K562 (cell line): ENCODE results near the gene FITM1. TPM values are rescaled to one million over a fixed set of nuclear protein-coding genes. Genes with fewer than 3 reads are reported as not detected.

ENCODE experiments used
- ATAC-seq: fragments of 200-7000 bp; cut with Tn5 transposase; 3 replicates; pipeline ENCODE4 v1.9.1; 2020; ENCODE audit warnings: moderate library complexity
- BruUV-seq: library from RNA; stranded (reverse); fragments of 400-500 nt; replicated peaks from 2 replicates; lab custom pipeline; 2021; lab: Mats Ljungman, UMichigan
- CTCF ChIA-PET: fragments of 300-600 bp; formaldehyde crosslinking; extraction: SDS; loops from one replicate; lab custom pipeline; 2021; ENCODE audit warnings: low intra/inter-chr PET ratio; lab: Yijun Ruan, JAX
- POLR2A ChIA-PET: fragments of 300-600, 350-650 bp; sonication (Branson Sonifier 250); formaldehyde crosslinking; extraction: SDS; loops from one replicate; lab custom pipeline; 2021; ENCODE audit warnings: antibody characterized with exemption, inconsistent platforms; lab: Yijun Ruan, JAX
- DNase-seq, 4 experiments: peaks; one replicate each; pipeline versions ENCODE4 v3.0.0 to v3.0.0-alpha.2; 2011 to 2018; ENCODE audit warnings: low spot score in 3 of 4, mixed read lengths in 3 of 4; ENCODE audit errors: extremely low read depth in 1 of 4
- FAIRE-seq: peaks from 2 replicates; lab custom pipeline; 2011; peaks lifted over from hg19 to GRCh38; lab: Jason Lieb, UNC
- H2AFZ ChIP-seq: 2 replicates; pipeline ENCODE4 v1.6.0; 2011; ENCODE audit warnings: low read depth, low read length, control low read depth, inconsistent platforms
- H3K27ac ChIP-seq: fragments of 200-600 bp; 3 replicates; pipeline ENCODE4 v1.8.0; 2011; ENCODE audit warnings: low read depth, mild to moderate bottlenecking, control low read depth, inconsistent platforms, low read length, moderate library complexity, mixed read lengths; ENCODE audit errors: extremely low read depth
- H3K27me3 ChIP-seq, 2 experiments: fragments of 300-600 bp in 1 of 2; 2 replicates in 1 of 2; 3 replicates in 1 of 2; pipeline versions ENCODE4 v1.6.0 to v1.8.0; 2011; ENCODE audit warnings: inconsistent platforms in 2 of 2, low read length in 2 of 2, mild to moderate bottlenecking in 1 of 2, mixed read lengths in 1 of 2, moderate library complexity in 1 of 2; ENCODE audit not compliant: control insufficient read depth in 2 of 2, insufficient read depth in 2 of 2
- H3K36me3 ChIP-seq: fragments of 300-600 bp; 3 replicates; pipeline ENCODE4 v1.8.0; 2011; ENCODE audit warnings: mild to moderate bottlenecking, low read length, inconsistent platforms; ENCODE audit not compliant: control insufficient read depth, insufficient read depth
- H3K4me1 ChIP-seq, 2 experiments: fragments of 200-600 bp in 1 of 2; replicated peaks in 1 of 2; 2 replicates in 1 of 2; 3 replicates in 1 of 2; pipeline versions ENCODE4 v1.5.1 to v1.8.0; 2011; ENCODE audit warnings: inconsistent platforms in 2 of 2, low read length in 2 of 2, mild to moderate bottlenecking in 1 of 2, mixed read lengths in 1 of 2, moderate library complexity in 1 of 2; ENCODE audit not compliant: control insufficient read depth in 2 of 2, insufficient read depth in 2 of 2
- H3K4me2 ChIP-seq: 2 replicates; pipeline ENCODE4 v1.6.1; 2011; ENCODE audit warnings: low read length, control low read depth, inconsistent platforms, mixed read lengths; ENCODE audit not compliant: insufficient read depth
- H3K4me3 ChIP-seq: fragments of 200-600 bp; sonication (generic), shearing (Covaris generic); 2 replicates; pipeline ENCODE4 v1.5.1; 2016; ENCODE audit warnings: control low read depth, inconsistent platforms
- H3K79me2 ChIP-seq: fragments of 200-600 bp; 3 replicates; pipeline ENCODE4 v1.8.0; 2011; ENCODE audit warnings: low read length, inconsistent platforms; ENCODE audit not compliant: control insufficient read depth, insufficient read depth
- H3K9ac ChIP-seq, 2 experiments: 2 replicates each; pipeline versions ENCODE4 v1.6.0 to v1.6.1; 2011; ENCODE audit warnings: low read depth in 2 of 2, low read length in 2 of 2, control low read depth in 1 of 2, inconsistent platforms in 1 of 2, mild to moderate bottlenecking in 1 of 2, mixed read lengths in 1 of 2; ENCODE audit not compliant: insufficient read depth in 1 of 2
- H3K9me1 ChIP-seq: one replicate; pipeline ENCODE4 v1.6.0; 2011; ENCODE audit warnings: inconsistent platforms, mild to moderate bottlenecking, low read length, moderate library complexity; ENCODE audit not compliant: control insufficient read depth, insufficient read depth
- H3K9me3 ChIP-seq: replicated peaks from 2 replicates; pipeline ENCODE4 v1.5.1; 2011; ENCODE audit warnings: low read depth, low read length, inconsistent platforms; ENCODE audit not compliant: control insufficient read depth, insufficient read depth
- H4K20me1 ChIP-seq: replicated peaks from 2 replicates; pipeline ENCODE4 v1.6.1; 2011; ENCODE audit warnings: low read length, inconsistent platforms, mixed read lengths; ENCODE audit not compliant: control insufficient read depth, insufficient read depth
- BRF2 ChIP-seq: IDR thresholded peaks from 3 replicates; pipeline ENCODE4 v1.6.1; 2011; ENCODE audit warnings: borderline replicate concordance, mild to moderate bottlenecking; ENCODE audit not compliant: insufficient read length, insufficient read depth
- CBX8 ChIP-seq: fragments of 200-600 bp; sonication (generic); IDR thresholded peaks from 2 replicates; pipeline ENCODE4 v1.6.1; 2012; ENCODE audit warnings: borderline replicate concordance, mixed run types, low read depth, mild to moderate bottlenecking, moderate library complexity, mixed read lengths, low read length, control low read depth, inconsistent platforms; ENCODE audit not compliant: poor library complexity, severe bottlenecking; ENCODE audit errors: extremely low read depth
- CREB5 ChIP-seq: fragments of 250-450 bp; sonication (Bioruptor Pico); IDR thresholded peaks from 2 replicates; pipeline ENCODE4 v1.5.0; 2020; ENCODE audit warnings: mild to moderate bottlenecking
- CTCFL ChIP-seq: IDR thresholded peaks from 2 replicates; pipeline ENCODE4 v1.6.1; 2011; ENCODE audit warnings: borderline replicate concordance, low read depth, mild to moderate bottlenecking, moderate library complexity, low read length; ENCODE audit not compliant: insufficient read depth, poor library complexity, severe bottlenecking
- DNMT1 ChIP-seq: fragments of 450-650 bp; IDR thresholded peaks from 2 replicates; pipeline ENCODE4 v1.6.1; 2016; ENCODE audit warnings: antibody characterized with exemption, mild to moderate bottlenecking
- GATAD2B ChIP-seq: fragments of 450-650 bp; IDR thresholded peaks from 2 replicates; pipeline ENCODE4 v1.6.1; 2017; ENCODE audit warnings: mild to moderate bottlenecking, borderline replicate concordance
- HDAC6 ChIP-seq: IDR thresholded peaks from 2 replicates; pipeline ENCODE4 v1.6.1; 2012; ENCODE audit warnings: low read depth, mild to moderate bottlenecking, control low read depth, inconsistent platforms, low read length, moderate library complexity
- ILK ChIP-seq: fragments of 450-650 bp; IDR thresholded peaks from 2 replicates; pipeline ENCODE4 v1.6.1; 2016; ENCODE audit warnings: missing genetic modification characterization, low read depth, mild to moderate bottlenecking, missing compliant biosample characterization, moderate library complexity, borderline replicate concordance
- NCOA6 ChIP-seq: fragments of 450-650 bp; IDR thresholded peaks from 2 replicates; pipeline ENCODE4 v1.6.1; 2017; ENCODE audit warnings: mild to moderate bottlenecking
- TAF15 ChIP-seq: fragments of 200-400 bp; formaldehyde crosslinking; IDR thresholded peaks from 2 replicates; pipeline ENCODE4 v1.6.1; 2017; ENCODE audit warnings: mild to moderate bottlenecking, low read depth, low read length, moderate library complexity
- ZFX ChIP-seq: sonication (generic); formaldehyde crosslinking; IDR thresholded peaks from 2 replicates; pipeline ENCODE4 v1.8.0; 2022; ENCODE audit warnings: mild to moderate bottlenecking, missing genetic modification reagents, moderate library complexity
- ZKSCAN1 ChIP-seq: fragments of 150-350 bp; IDR thresholded peaks from 2 replicates; pipeline ENCODE4 v1.6.1; 2016; ENCODE audit warnings: low read depth, low read length
- WGBS: fragments of 100-300 bp; shearing (Covaris generic); methylation state at CpG from one replicate; pipeline ENCODE4 v1.1.6; 2016; ENCODE audit warnings: low coverage, mixed read lengths; ENCODE audit not compliant: insufficient coverage; ENCODE audit errors: missing lambda C conversion rate; 5-methylcytosine and 5-hydroxymethylcytosine counted together
- in situ Hi-C: fragments of 300-500 bp; cut with MboI; formaldehyde crosslinking; loops from 4 replicates; pipeline ENCODE4 v1.15.0; 2018; ENCODE audit warnings: inconsistent platforms, mixed read lengths
- intact Hi-C: fragments of 100-400 bp; cut with micrococcal nuclease; formaldehyde crosslinking; loops from 2 replicates; pipeline ENCODE4 v1.14.2; 2022
- polyA plus RNA-seq, 8 experiments: library from polyadenylated mRNA; depleted of rRNA in 4 of 8; stranded (reverse) in 5 of 8; unstranded in 3 of 8; fragments of >200 nt; fragmentation: Nextera tagmentation in 2 of 8; fragmentation: Illumina TruSeq in 1 of 8; extraction: Ambion mirVana in 2 of 8; extraction: Trizol in 1 of 8; gene quantifications; 2 replicates each; pipeline versions ENCODE4 v1.2.1 to v1.2.3, GENCODE V29; 2011 to 2014; ENCODE audit warnings: inconsistent platforms in 1 of 8, missing spikeins in 1 of 8
- total RNA-seq, 7 experiments: library from RNA; depleted of rRNA in 6 of 7; stranded (reverse); fragments of >200 nt in 6 of 7; fragmentation: Illumina TruSeq in 2 of 7; extraction: Trizol in 2 of 7; gene quantifications; 2 replicates each; pipeline versions ENCODE4 v1.2.1 to v1.2.3, GENCODE V29; 2011 to 2021; ENCODE audit warnings: low replicate concordance in 1 of 7

The FITM1 gene
- total and polyA plus RNA-seq, 9 of the 15 experiments (the other 6 are each of a cell fraction or from before 2014, with no cell fraction given) = 0.09 to 0.20 TPM; not detected in 7

GRCh38 chr14:24089890-24090289, 40.6 kb upstream of the FITM1 start:
- 67% methylated on average over 4 of the region's 6 CpGs for WGBS
- H3K36me3 ChIP-seq = no peaks in the 10 kb centered on the region; the same call in 2 of the 3 replicates
- H4K20me1 ChIP-seq = no peaks in the 10 kb centered on the region
- H3K9ac ChIP-seq = no peak overlapping the region
- ATAC-seq (no peak), FAIRE-seq (no peak), DNase-seq (no peak)
- peaks cover 12 to 18% of the 10 kb centered on the region in 2 experiments; a peak in 4 of 5 replicates for H3K4me1 ChIP-seq
- no peak overlapping the region for H3K27ac ChIP-seq
- ChIA-PET CTCF (interaction anchor here (1.4 to 2.4 kb wide), 2 partner anchors 32 to 207 kb away, joined by 3 to 10 read pairs; no protein-coding TSS in a partner anchor), POLR2A (interaction anchor here (1.5 to 1.8 kb wide), 2 partner anchors 9 to 32 kb away, joined by 3 to 8 read pairs; no protein-coding TSS in a partner anchor)
- H3K79me2 ChIP-seq = peaks cover 8% of the 10 kb centered on the region
- H3K9me3 ChIP-seq = no peaks in the 10 kb centered on the region
- no peak overlapping the region for H3K4me2 ChIP-seq
- intact Hi-C loops (loop anchor here (1.0 to 10.0 kb wide), 3 partner anchors 32 to 75 kb away; partner anchors contain the start of genes EMC9, PSME2 and RNF31), in situ Hi-C loops (loop anchor here (5.0 kb wide), 2 partner anchors 33 to 78 kb away; no protein-coding TSS in a partner anchor)
- BruUV-seq = no TSS peak
- TF ChIP-seq ZFX (CRISPR knock-in tag) (no peak), TAF15 (no peak), CREB5 (CRISPR knock-in tag) (no peak), HDAC6 (no peak), NCOA6 (no peak), ZKSCAN1 (no peak), CBX8 (no peak), CTCFL (no peak), ILK (tag) (no peak), DNMT1 (no peak), GATAD2B (no peak), BRF2 (no peak)
- H2AFZ ChIP-seq = no peak overlapping the region
- no peak overlapping the region for H3K4me3 ChIP-seq
- H3K9me1 ChIP-seq = no peaks in the 10 kb centered on the region
- no peaks in the 10 kb centered on the region for H3K27me3 ChIP-seq
